Epithelial cell of proximal tubule (primary cell): ENCODE measurements around the gene SRCAP. TPM values are rescaled to one million over a fixed set of nuclear protein-coding genes. Genes with fewer than 3 reads are reported as not detected.

Experiments used
- DNase-seq: peaks from one replicate; pipeline ENCODE4 v3.0.0-alpha.2; 2011; ENCODE audit warnings: low read depth
- H3K4me3 ChIP-seq: 2 replicates; pipeline ENCODE4 v1.5.1; 2011; ENCODE audit warnings: low read depth, mild to moderate bottlenecking, low read length
- total RNA-seq: library from RNA; depleted of rRNA; stranded (reverse); fragments of >200 nt; gene quantifications from 2 replicates; pipeline ENCODE4 v1.2.3, GENCODE V29; 2015
- TF ChIP-seq, protein P1 (sequence below): conservative IDR thresholded peaks from 2 replicates; pipeline ENCODE4 v1.5.1; 2012; ENCODE audit warnings: low read depth, mild to moderate bottlenecking, low read length

Gene SRCAP
- total RNA-seq, 1 donor from 2014 or later = 11.8 TPM

DNA sequence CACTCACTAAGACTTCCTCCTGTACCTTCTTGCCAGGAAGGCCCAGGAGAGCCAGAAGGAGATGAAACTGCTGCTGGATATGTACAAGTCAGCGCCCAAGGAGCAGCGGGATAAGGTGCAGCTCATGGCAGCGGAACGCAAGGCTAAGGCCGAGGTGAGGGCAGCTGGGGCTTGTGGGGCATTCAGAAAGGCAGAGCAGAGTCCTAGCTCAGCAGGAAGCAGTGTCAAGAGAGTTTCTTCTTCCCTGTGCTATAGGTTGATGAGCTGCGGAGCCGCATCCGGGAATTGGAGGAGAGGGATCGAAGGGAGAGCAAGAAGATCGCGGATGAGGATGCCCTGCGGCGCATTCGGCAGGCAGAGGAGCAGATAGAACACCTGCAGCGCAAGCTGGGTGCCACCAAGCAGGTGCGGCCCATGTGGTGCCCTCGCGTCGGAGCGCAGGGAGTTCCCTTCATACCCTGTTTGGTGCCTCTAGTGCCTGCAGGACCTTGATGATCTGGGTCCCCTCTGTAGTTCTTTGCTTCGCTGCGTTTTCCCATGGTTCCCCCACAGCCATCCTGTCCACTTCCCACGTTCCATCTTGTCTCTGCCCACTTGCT lies 69.7 kb downstream of the SRCAP start:
- TF ChIP-seq, protein P1, sequence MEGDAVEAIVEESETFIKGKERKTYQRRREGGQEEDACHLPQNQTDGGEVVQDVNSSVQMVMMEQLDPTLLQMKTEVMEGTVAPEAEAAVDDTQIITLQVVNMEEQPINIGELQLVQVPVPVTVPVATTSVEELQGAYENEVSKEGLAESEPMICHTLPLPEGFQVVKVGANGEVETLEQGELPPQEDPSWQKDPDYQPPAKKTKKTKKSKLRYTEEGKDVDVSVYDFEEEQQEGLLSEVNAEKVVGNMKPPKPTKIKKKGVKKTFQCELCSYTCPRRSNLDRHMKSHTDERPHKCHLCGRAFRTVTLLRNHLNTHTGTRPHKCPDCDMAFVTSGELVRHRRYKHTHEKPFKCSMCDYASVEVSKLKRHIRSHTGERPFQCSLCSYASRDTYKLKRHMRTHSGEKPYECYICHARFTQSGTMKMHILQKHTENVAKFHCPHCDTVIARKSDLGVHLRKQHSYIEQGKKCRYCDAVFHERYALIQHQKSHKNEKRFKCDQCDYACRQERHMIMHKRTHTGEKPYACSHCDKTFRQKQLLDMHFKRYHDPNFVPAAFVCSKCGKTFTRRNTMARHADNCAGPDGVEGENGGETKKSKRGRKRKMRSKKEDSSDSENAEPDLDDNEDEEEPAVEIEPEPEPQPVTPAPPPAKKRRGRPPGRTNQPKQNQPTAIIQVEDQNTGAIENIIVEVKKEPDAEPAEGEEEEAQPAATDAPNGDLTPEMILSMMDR = no peak
- no peak for DNase-seq
- H3K4me3 ChIP-seq = no peak overlapping the region

DNA sequence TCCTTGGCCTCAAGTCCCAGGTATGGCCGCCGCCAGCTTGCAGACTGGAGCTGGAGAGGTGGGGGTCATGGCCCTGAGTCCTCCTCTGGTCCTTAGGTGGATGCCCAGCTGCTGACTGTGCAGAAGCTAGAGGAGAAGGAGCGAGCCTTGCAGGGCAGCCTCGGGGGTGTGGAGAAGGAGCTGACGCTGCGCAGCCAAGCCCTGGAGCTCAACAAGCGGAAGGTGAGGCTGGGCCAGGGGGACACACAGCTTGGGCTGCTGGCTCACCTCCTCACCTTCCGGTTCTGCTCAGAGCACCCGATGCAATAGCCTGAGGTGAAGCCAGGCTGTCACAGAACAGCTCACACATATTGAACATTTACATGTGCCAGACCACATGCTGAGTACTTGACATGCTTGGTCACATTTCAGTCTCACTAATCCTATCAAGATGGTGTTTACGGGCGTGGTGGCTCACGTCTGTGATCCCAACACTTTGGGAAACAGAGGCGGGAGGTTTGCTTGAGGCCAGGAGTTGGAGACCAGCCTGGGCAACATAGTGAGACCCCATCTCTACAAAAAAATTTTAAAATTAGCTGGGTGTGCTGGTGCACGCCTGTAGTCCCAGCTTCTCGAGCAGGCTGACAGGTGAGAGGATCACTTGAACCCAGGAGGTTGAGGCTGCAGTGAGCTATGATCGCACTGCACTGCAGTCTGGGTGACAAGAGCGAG lies 70.6 kb downstream of the SRCAP start:
- TF ChIP-seq, protein P1 = no peak
- H3K4me3 ChIP-seq = no peak overlapping the region
- DNase-seq = no peak

DNA sequence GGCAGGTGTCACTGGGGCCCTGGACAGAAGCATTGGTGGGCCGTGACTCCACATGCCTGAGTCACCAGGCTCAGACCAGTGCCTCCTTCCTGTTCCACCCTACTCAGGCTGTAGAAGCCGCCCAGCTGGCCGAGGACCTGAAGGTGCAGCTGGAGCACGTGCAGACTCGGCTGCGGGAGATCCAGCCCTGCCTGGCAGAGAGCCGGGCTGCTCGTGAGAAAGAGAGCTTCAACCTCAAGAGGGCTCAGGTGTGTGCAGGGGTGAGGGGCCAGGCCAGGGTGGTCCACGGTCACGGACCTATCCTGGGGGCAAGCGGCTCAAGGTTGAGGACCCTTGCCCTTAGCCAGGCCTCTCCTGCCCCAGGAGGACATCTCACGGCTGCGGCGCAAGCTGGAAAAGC lies 72.8 kb downstream of the SRCAP start:
- TF ChIP-seq, protein P1 = no peak
- no peak overlapping the region for H3K4me3 ChIP-seq
- no peak for DNase-seq

DNA sequence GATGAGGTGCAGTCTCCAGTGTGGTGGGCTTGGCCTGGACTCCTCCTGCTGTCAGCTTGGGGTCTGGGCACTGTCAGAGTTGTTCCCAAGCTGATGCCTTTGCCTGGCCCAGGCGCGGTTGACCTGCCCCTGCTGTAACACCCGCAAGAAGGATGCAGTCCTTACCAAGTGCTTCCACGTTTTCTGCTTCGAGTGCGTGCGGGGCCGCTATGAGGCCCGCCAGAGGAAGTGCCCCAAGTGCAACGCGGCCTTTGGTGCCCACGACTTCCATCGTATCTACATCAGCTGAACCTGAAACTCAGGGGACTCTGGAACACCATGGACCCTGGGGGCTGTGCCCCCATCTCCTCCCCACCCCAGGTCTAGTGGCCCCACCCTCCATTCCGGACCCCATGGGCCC lies 74.9 kb downstream of the SRCAP start:
- no peak overlapping the region for H3K4me3 ChIP-seq
- DNase-seq = no peak
- TF ChIP-seq, protein P1 = no peak

DNA sequence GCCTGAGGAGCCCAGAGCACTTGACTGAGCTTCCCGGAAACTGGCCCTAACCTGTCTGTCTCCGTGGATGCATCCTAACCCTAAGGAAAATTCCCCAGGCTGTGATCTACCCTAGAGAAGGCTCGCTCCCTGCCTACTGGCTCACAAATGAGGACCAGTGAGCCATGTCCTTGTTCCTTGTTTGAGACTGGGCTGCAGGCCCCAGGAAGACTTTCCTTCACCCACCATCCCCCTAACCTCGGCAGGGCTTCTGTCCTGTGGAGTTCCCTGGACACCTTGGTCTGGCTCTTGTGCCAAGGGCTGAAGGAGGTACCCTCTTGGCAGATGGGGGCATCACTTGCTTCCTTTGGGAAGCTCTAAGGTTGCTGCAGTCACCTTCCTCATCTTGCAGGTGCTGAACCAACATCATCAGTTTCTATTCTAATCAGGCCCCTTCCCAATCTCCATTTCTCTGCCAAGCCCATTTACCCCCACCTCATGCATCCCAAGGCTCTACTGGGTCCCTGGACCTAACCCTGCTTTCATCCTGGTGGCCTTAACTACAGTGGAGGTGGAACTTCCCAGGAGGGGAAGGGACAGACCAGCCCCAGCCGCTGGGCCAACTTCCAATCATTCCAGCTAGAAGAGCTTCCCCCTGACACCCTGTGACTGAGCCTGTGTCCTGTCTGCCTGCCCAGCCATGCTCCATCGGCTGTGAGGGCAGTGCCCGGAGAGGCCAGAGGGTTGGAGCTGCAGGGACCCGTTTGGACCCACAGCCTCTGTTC lies 75.6 kb downstream of the SRCAP start:
- DNase-seq = no peak
- TF ChIP-seq, protein P1 = no peak
- H3K4me3 ChIP-seq = peak overlapping the region; percentile 83

DNA sequence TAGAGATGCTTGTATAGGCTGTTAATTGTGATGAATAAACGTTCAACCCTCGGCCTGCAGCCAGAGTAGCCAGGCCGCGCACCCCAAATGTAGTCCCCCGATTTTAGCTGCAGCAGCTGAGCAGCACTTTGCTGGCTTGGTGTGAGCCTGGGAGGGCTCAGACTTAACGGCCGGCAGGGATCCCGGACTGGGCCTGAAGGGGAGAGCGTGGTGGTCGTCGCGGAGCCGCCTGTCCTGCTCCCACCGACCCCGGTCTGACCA lies 76.1 kb downstream of the SRCAP start:
- no peak for DNase-seq
- peak overlapping the region; percentile 83 for H3K4me3 ChIP-seq
- TF ChIP-seq, protein P1 = no peak
